HepG2 (cell line): ENCODE measurements around the gene USP28. TPM values are rescaled to one million over a fixed set of nuclear protein-coding genes. Genes with fewer than 3 reads are reported as not detected.

Source experiments
- ELF1 ChIP-seq: sonication (generic); formaldehyde crosslinking; IDR thresholded peaks from 2 replicates; pipeline ENCODE4 v1.4.0; 2020; ENCODE audit warnings: missing genetic modification reagents
- GATAD1 ChIP-seq: IDR thresholded peaks from 2 replicates; pipeline ENCODE4 v1.6.1; 2016; ENCODE audit warnings: missing genetic modification reagents, missing compliant biosample characterization
- HNF1B ChIP-seq: sonication (generic); formaldehyde crosslinking; IDR thresholded peaks from 2 replicates; pipeline ENCODE4 v1.5.1; 2020; ENCODE audit warnings: mild to moderate bottlenecking, moderate library complexity, missing genetic modification reagents
- KAT7 ChIP-seq: IDR thresholded peaks from 2 replicates; pipeline ENCODE4 v1.6.1; 2018; ENCODE audit warnings: borderline replicate concordance, missing compliant biosample characterization
- NFYB ChIP-seq: sonication (generic); formaldehyde crosslinking; IDR thresholded peaks from 2 replicates; pipeline ENCODE4 v1.4.0; 2020; ENCODE audit warnings: missing genetic modification reagents
- RBAK ChIP-seq: sonication (generic); formaldehyde crosslinking; IDR thresholded peaks from 2 replicates; pipeline ENCODE4 v1.5.1; 2020; ENCODE audit warnings: mild to moderate bottlenecking, missing genetic modification reagents
- SKIL ChIP-seq: sonication (generic); formaldehyde crosslinking; IDR thresholded peaks from 2 replicates; pipeline ENCODE4 v1.8.0; 2022; ENCODE audit warnings: missing genetic modification reagents, mild to moderate bottlenecking, moderate library complexity, borderline replicate concordance
- SOX13 ChIP-seq, 3 experiments: fragments of 450-650 bp in 1 of 3; sonication (generic) in 1 of 3; formaldehyde crosslinking in 1 of 3; IDR thresholded peaks in 2 of 3; conservative IDR thresholded peaks in 1 of 3; 2 replicates each; pipeline versions ENCODE4 v1.5.0 to v1.6.1; 2016 to 2020; ENCODE audit warnings: antibody characterized with exemption in 1 of 3, mild to moderate bottlenecking in 1 of 3, missing compliant biosample characterization in 1 of 3, missing genetic modification reagents in 1 of 3, moderate library complexity in 1 of 3
- ZNF136 ChIP-seq: sonication (generic); formaldehyde crosslinking; IDR thresholded peaks from 2 replicates; pipeline ENCODE4 v1.8.1; 2022; ENCODE audit warnings: low read depth, mild to moderate bottlenecking, moderate library complexity, missing genetic modification reagents
- ZNF280D ChIP-seq: sonication (generic); formaldehyde crosslinking; IDR thresholded peaks from 2 replicates; pipeline ENCODE4 v1.5.1; 2020; ENCODE audit warnings: mild to moderate bottlenecking, missing genetic modification reagents
- ZNF382 ChIP-seq: sonication (generic); formaldehyde crosslinking; IDR thresholded peaks from 2 replicates; pipeline ENCODE4 v1.5.0; 2020; ENCODE audit warnings: missing genetic modification reagents, mild to moderate bottlenecking, borderline replicate concordance
- ZNF563 ChIP-seq: sonication (generic); formaldehyde crosslinking; IDR thresholded peaks from 2 replicates; pipeline ENCODE4 v1.8.0; 2022; ENCODE audit warnings: mild to moderate bottlenecking, moderate library complexity, missing genetic modification reagents
- polyA plus RNA-seq, 8 experiments: library from polyadenylated mRNA; depleted of rRNA in 3 of 8; stranded (reverse) in 7 of 8; unstranded in 1 of 8; fragments of >200 nt; fragmentation: Illumina TruSeq in 4 of 8; extraction: Trizol in 4 of 8; gene quantifications; 2 replicates each; pipeline versions ENCODE4 v1.2.1 to v1.2.3, GENCODE V29; 2011 to 2016; ENCODE audit warnings: low read depth in 4 of 8, missing spikeins in 1 of 8, mixed read lengths in 1 of 8; ENCODE audit not compliant: insufficient read depth in 1 of 8
- total RNA-seq, 5 experiments: library from RNA; depleted of rRNA; stranded (reverse); fragments of >200 nt; fragmentation: Illumina TruSeq; extraction: Trizol; gene quantifications; 2 replicates each; pipeline ENCODE4 v1.2.3, GENCODE V29; 2016; ENCODE audit warnings: low read depth in 1 of 5
- TF ChIP-seq, protein P1 (sequence below): sonication (generic); formaldehyde crosslinking; IDR thresholded peaks from 2 replicates; pipeline ENCODE4 v1.4.0; 2020; ENCODE audit warnings: missing genetic modification reagents
- TF ChIP-seq, protein P2 (sequence below): sonication (generic); formaldehyde crosslinking; IDR thresholded peaks from 2 replicates; pipeline ENCODE4 v1.5.0; 2020; ENCODE audit warnings: mild to moderate bottlenecking, missing genetic modification reagents, borderline replicate concordance

USP28 gene
- total and polyA plus RNA-seq, 2 of the 13 experiments (the other 11 are each of a cell fraction or from before 2014, with no cell fraction given): 29.6 to 34.3 TPM

DNA sequence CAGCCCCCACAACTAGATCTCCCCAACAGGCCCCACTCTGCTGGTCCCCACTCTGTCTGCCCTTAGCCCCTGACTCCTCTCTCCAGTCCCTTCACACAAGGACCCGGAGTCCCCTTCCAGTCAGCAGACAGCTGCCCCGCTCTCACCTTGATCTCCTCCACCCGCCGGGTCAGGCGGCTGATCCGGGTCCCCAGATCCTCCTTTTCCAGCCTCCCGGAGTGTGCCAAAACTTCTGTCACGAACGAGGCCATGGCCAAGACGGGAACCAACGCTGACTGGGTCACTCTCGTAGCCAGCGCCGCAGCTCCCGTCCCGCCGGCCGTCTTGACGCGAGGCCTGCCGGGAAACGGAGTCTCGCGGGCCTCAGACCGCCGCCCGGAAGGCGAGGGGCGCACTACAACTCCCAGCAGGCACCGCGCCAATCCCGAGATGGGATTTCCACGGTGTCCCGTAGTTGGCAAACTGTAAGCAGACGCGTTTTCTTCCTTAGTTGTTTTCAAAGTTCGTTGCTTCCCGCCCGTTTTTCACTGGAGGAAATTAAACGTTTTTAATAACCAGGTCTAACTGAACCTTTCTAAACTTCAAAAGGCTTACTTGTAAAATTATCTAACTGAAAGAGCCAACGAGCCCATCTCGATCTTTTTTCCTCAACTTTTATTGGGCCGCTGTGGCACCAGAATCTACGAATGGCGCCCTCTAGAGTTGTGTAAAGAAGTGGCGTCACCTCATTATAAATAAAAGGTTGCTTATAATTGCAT, 101.8 kb downstream of the USP28 start, which contains the start of gene ZW10 (continued):
- TF ChIP-seq HNF1B (CRISPR knock-in tag): peak; percentile 53; the same call in 1 of the 2 replicates
- peak; percentile 84 for TF ChIP-seq KAT7 (CRISPR knock-in tag)
- TF ChIP-seq, protein P1, sequence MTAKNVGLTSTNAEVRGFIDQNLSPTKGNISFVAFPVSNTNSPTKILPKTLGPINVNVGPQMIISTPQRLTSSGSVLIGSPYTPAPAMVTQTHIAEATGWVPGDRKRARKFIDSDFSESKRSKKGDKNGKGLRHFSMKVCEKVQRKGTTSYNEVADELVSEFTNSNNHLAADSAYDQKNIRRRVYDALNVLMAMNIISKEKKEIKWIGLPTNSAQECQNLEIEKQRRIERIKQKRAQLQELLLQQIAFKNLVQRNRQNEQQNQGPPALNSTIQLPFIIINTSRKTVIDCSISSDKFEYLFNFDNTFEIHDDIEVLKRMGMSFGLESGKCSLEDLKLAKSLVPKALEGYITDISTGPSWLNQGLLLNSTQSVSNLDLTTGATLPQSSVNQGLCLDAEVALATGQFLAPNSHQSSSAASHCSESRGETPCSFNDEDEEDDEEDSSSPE (CRISPR knock-in tag): peak; percentile 94
- peak; percentile 95 for TF ChIP-seq ELF1 (CRISPR knock-in tag)
- TF ChIP-seq NFYB: peak; percentile 25; the same call in 1 of the 2 replicates
- no peak for TF ChIP-seq SKIL
- TF ChIP-seq ZNF280D (CRISPR knock-in tag): 0 out of 2 replicates have a peak, but pooled peaks have one; percentile 15
- no peak for TF ChIP-seq ZNF382
- TF ChIP-seq, protein P2, sequence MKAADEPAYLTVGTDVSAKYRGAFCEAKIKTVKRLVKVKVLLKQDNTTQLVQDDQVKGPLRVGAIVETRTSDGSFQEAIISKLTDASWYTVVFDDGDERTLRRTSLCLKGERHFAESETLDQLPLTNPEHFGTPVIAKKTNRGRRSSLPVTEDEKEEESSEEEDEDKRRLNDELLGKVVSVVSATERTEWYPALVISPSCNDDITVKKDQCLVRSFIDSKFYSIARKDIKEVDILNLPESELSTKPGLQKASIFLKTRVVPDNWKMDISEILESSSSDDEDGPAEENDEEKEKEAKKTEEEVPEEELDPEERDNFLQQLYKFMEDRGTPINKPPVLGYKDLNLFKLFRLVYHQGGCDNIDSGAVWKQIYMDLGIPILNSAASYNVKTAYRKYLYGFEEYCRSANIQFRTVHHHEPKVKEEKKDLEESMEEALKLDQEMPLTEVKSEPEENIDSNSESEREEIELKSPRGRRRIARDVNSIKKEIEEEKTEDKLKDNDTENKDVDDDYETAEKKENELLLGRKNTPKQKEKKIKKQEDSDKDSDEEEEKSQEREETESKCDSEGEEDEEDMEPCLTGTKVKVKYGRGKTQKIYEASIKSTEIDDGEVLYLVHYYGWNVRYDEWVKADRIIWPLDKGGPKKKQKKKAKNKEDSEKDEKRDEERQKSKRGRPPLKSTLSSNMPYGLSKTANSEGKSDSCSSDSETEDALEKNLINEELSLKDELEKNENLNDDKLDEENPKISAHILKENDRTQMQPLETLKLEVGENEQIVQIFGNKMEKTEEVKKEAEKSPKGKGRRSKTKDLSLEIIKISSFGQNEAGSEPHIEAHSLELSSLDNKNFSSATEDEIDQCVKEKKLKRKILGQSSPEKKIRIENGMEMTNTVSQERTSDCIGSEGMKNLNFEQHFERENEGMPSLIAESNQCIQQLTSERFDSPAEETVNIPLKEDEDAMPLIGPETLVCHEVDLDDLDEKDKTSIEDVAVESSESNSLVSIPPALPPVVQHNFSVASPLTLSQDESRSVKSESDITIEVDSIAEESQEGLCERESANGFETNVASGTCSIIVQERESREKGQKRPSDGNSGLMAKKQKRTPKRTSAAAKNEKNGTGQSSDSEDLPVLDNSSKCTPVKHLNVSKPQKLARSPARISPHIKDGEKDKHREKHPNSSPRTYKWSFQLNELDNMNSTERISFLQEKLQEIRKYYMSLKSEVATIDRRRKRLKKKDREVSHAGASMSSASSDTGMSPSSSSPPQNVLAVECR (CRISPR knock-in tag): peak; percentile 88; the same call in 1 of the 2 replicates
- peak; percentile 94 for TF ChIP-seq GATAD1 (CRISPR knock-in tag)
- no peak for TF ChIP-seq ZNF136
- TF ChIP-seq ZNF563 (CRISPR knock-in tag): 0 out of 2 replicates have a peak, but pooled peaks have one; percentile 59
- no peak for TF ChIP-seq SOX13 (IDR thresholded peaks at IDR 0.05)
- peak in 1 of 2 experiments; percentile 19; a peak in 1 of 4 replicates for TF ChIP-seq SOX13 (CRISPR knock-in tag; conservative IDR thresholded peaks at IDR 0.05 in 1 of 2, IDR thresholded peaks at IDR 0.05 in 1 of 2)
- TF ChIP-seq RBAK (CRISPR knock-in tag): 0 out of 2 replicates have a peak, but pooled peaks have one; percentile 24
